Inferior parietal cortex (tissue), 1 donor: ENCODE results near the gene EMILIN1.
"Not testable (repeated sequence)": the region's sequence is repeated elsewhere in the genome, so short reads cannot be mapped to it uniquely, and the experiment has no call there.

ENCODE experiments used
- DNase-seq: peaks from one replicate; pipeline ENCODE4 v3.0.0-alpha.2; 2016; ENCODE audit errors: extremely low spot score

EMILIN1 gene

DNA sequence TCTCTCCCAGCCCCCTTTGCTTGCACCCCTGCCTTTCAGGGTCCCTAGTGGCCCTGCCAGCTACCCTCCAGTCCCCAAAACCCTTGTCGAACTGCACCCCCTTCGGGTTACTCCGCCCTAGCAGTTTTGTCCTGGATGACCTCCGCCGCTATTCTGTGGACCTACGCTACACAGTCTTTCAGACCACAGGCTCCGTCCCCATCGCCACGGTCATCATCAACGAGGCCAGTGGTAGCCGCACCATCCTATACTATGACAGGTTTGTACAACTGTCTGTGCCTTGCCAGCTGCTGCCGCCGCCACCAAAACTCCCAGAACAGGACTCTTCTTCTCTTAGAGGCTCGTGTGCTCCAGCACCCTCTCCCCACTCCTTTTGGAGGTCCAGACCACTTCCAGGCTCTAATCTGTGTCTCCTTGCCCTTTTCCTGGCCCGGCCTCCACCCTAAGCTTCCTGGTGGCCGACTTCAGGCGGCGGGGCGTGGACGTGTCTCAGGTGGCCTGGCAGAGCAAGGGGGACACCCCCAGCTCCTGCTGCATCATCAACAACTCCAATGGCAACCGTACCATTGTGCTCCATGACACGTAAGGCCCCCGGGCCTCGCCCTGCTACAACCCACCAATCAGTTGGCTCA is 16.1 kb downstream of the EMILIN1 start:
- no peak for DNase-seq

DNA sequence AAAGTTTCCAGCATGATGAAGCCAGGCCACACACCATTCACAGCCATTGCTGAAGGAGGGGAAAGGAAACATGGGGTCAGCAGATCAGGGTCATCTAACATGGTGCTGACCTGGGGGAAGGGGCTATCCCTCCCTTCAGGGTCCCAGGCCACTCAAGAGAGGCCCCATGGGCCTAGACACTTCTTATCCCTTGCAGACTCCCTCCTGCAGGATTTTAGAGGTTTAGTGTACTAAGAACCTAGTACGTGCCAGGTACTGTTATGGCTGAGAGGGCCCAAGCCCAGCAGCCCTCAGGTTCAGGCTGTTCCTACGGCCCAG is 17.0 kb downstream of the EMILIN1 start:
- no peak for DNase-seq

DNA sequence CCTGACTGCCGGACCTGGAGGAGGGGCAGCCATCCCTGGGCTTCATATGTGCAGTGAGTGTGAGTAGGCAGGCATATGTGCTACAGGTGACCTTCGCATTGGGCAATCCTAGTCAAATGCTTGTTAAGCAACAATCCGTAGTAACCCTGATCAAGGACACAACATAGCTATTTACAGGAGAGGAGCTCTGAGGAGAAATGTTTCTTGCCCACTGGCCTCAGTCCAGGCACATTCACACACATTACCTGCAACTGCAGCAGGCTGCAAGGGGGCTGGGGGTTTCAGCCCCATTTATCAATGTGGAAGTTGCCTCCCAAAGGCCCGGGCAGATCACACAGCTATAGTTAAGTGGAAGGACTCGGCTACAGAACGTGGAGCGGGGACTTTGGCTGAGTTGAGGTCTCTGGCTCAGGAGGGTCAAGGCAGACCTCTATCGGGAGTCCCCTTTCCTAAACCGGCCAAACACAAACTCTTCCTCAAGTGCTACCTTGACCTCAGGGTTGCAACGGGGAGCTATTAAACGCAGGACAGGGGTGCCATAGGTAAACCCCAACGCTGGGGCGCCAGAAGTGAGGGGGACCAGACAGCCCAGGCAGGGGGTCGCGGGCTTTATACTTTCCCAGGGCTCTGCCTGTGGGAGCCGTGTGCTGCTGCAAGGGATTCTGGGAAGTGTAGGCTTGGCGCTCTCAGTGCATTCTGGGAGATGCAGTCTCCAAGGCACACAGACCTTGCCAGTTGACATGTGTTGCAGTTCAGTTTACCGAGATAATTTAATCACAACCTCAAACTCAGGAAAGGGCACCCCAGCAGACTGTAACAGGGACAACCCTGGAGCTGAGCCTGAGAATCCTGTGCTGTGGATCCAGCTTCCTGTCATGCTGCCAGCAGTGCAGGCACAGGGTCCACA is 17.6 kb downstream of the EMILIN1 start:
- DNase-seq = peak; percentile 82

DNA sequence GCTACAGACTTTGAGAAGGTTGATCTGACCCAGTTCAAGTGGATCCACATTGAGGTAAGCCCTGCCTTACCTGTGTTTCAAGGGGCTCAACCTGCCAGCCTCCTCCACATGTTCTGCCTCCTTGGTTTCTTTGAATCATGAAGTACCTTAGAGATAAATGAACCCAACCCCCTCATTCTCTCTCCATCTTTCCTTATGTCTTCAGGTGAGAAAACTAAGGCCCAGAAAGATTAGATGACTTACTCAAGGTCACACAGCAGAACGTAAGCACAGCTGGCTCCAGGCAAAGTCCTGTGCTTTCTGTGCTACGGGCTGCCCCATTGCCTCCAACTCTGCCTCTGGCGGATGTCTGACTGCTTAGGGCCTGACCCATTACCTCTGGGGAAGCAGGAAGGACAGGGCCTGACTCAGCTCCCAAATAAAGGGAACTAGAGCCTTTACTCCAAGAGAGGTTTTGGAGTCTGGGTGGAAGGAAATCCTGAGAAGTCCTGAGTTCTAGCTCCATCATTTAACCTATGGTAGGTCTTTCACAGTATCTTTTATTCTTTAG is 18.4 kb downstream of the EMILIN1 start:
- DNase-seq = no peak

DNA sequence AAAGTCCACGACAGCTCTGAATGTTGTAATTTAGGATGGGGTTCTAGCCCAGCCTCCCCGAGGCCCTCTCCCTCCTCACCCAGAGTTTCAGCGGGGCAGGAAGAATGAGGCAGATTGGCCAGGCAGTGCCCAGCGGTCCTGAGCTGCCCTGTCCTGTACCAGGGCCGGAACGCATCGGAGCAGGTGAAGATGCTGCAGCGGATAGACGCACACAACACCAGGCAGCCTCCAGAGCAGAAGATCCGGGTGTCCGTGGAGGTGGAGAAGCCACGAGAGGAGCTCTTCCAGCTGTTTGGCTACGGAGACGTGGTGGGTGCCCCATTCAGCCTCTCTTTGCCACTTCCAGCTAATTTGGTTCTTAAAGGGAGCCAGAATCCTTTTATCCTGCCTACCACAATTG is 18.9 kb downstream of the EMILIN1 start:
- DNase-seq = no peak

DNA sequence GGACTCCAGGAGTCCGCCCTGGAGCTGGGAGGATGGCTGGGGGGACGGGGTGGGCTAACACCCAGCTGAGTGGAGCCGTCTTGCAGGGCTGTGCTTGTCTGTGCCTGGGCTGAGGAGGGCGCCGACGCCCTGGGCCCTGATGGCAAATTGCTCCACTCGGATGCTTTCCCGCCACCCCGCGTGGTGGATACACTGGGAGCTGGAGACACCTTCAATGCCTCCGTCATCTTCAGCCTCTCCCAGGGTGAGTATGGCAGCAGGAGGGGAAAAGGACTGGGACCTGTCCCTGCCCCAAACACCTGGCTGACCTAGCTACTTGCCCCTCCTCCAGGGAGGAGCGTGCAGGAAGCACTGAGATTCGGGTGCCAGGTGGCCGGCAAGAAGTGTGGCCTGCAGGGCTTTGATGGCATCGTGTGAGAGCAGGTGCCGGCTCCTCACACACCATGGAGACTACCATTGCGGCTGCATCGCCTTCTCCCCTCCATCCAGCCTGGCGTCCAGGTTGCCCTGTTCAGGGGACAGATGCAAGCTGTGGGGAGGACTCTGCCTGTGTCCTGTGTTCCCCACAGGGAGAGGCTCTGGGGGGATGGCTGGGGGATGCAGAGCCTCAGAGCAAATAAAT is 21.0 kb downstream of the EMILIN1 start:
- no peak for DNase-seq

DNA sequence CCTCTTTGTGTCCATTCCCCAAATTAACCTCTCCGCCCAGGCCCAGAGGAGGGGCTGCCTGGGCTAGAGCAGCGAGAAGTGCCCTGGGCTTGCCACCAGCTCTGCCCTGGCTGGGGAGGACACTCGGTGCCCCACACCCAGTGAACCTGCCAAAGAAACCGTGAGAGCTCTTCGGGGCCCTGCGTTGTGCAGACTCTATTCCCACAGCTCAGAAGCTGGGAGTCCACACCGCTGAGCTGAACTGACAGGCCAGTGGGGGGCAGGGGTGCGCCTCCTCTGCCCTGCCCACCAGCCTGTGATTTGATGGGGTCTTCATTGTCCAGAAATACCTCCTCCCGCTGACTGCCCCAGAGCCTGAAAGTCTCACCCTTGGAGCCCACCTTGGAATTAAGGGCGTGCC is 21.6 kb downstream of the EMILIN1 start:
- no peak for DNase-seq

DNA sequence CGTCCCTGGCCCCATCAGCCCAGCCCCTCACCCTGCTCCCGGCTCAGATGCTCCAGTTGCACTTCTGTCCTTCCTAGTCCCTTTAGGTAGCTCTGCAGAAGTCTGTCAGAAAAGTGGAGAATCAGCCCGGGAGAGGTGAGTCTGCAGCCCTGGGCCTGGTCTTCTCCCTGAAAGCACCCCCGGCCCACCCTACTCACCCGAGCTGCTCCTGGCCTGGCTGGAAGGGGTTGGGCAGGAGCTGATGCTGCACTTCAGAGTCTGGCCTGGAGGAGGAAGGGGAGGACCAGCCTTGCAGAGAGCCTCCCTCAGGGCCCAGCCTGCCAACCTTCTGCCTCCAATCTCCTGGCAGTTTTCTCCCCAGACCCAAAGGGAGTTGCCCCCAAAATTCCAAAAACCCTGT is 23.9 kb downstream of the EMILIN1 start:
- DNase-seq = no peak

DNA sequence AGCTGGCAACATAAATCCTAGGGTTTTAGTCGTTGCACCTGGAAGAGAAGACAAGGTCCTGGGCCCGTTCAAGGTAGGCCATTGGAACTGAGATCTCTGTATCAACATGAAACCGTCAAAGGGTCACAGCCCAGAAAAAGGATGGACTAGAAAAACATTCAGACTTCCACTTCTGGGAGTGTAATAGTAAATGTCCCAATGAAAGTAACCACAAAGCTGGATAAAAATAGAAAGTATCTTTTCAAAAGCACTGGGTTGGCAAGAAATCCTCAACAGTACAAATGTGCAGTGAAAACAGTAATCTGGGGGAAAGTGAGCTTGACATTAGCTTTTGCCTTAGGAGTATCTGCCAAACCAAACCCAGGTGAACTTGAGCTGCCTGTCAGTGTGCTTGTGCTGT is 27.6 kb downstream of the EMILIN1 start:
- DNase-seq = no peak

DNA sequence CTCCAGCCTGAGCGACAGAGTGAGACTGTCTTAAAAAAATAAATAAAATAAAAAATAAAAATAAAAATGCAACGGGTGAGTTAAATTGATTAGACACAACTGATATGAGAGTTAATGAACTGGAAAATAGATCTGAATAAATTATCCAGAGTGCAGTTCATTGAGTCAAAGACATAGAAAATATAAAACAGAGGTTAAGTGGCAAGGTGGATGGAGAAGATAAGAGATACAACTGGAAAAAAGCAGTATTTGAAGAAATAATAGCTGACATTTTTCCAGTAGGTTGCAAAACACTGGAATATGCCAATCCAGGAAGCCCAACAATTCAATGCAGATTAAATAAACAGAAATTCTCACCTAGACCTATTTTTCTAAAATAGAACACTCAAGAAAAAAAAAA is 29.8 kb downstream of the EMILIN1 start:
- no peak for DNase-seq

DNA sequence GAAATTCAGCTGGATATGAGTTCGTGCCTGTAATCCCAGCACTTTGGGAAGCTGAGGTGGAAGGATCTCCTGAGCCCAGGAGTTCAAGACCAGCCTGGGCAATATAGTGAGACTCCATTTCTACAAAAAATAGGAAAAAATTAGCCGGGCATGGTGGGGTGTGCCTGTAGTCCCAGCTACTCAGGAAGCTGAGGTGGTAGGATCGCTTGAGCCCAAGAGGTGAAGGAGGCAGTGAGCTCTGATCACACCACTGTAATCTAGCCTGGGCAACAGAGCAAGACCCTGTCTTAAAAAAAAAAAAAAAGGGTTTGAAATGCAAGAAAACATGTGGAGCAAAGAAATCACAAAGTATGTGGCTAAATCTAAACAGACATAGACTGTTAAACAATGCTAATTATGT is 30.7 kb downstream of the EMILIN1 start:
- DNase-seq = no peak

DNA sequence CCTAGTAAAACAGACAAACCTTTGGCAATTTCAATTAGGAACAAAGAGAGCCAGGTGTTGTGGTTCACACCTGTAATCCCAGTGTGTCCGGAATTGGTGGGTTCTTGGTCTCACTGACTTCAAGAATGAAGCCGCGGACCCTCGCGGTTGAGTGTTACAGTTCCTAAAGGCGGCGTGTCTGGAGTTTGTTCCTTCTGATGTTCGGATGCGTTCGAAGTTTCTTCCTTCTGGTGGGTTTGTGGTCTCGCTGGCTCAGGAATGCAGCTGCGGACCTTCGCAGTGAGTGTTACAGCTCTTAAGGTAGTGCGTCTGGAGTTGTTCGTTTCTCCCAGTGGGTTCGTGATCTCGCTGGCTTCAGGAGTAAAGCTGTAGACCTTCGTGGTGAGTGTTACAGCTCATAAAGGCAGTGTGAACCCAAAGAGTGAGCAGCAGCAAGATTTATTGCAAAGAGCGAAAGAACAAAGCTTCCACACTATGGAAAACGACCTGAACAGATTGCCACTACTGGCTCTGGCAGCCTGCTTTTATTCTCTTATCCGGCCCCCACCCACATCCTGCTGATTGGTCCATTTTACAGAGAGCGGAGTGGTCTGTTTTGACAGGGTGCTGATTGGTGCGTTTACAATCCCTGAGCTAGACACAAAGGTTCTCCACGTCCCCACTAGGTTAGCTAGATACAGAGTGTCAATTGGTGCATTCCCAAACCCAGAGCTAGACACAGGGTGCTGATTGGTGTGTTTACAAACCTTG is 32.4 kb downstream of the EMILIN1 start:
- not testable (repeated sequence) for DNase-seq

DNA sequence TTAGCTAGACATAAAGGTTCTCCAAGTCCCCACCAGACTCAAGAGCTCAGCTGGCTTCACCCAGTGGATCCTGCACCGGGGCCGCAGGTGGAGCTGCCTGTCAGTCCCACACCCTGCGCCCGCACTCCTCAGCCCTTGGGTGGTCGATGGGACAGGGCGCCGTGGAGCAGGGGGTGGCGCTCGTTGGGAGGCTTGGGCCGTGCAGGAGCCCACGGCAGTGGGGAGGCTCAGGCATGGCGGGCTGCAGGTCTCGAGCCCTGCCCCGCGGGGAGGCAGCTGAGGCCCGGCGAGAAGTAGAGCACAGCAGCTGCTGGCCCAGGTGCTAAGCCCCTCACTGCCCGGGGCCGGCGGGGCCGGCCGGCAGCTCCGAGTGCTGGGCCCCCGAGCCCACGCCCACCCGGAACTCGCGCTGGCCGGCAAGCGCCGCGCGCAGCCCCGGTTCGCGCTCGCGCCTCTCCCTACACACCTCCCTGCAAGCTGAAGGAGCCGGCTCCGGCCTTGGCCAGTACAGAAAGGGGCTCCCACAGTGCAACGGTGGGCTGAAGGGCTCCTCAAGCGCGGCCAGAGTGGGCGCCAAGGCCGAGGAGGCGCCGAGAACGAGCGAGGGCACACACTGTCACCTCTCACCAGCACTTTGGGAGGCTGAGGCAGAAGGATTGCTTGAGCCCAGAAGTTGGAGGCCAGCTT is 33.1 kb downstream of the EMILIN1 start:
- DNase-seq = not testable (repeated sequence)

DNA sequence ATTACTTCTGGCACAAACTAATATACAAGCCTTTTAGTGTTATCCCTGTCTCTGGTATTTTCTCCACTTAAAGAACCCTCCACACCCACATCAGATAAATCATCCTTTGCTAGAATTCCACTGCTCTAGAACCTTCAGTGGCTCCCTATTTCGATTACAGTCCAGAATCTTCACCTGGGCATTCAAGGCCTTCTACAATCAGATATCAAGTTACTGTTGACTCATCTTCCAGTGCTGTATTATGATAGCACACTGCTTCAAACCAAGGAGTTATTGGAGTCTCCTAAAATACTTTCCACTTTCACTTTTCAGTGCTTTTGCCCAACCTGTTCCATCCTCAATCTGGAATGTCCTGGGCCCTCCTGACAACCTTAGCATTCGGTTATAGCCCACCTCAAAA is 37.1 kb downstream of the EMILIN1 start:
- no peak for DNase-seq

DNA sequence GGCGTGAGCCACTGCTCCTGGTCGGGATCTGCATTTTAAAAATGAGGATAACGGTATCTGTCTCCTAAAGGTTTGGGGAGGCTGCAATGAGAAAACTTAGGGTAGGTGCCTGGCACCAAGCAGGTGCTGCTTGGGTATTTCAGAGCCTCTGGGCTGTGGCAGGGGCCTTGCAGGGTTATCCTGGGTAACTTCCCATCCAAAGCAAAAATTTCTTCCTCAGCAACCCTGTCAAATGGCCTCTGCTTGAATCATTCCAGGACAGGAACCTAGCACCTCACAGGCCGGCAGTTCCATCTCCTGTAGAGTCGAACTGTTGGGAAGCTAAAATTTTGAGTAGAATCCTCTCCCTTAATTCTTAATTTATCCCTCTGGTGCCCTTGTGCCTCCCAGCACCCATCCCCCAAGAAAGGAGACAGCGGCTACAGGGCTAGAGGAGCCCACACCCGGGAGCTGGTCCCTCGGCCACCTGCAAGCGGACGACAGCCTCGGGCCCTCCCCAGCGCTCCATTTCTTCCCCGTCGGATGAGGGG is 39.6 kb downstream of the EMILIN1 start:
- no peak for DNase-seq

DNA sequence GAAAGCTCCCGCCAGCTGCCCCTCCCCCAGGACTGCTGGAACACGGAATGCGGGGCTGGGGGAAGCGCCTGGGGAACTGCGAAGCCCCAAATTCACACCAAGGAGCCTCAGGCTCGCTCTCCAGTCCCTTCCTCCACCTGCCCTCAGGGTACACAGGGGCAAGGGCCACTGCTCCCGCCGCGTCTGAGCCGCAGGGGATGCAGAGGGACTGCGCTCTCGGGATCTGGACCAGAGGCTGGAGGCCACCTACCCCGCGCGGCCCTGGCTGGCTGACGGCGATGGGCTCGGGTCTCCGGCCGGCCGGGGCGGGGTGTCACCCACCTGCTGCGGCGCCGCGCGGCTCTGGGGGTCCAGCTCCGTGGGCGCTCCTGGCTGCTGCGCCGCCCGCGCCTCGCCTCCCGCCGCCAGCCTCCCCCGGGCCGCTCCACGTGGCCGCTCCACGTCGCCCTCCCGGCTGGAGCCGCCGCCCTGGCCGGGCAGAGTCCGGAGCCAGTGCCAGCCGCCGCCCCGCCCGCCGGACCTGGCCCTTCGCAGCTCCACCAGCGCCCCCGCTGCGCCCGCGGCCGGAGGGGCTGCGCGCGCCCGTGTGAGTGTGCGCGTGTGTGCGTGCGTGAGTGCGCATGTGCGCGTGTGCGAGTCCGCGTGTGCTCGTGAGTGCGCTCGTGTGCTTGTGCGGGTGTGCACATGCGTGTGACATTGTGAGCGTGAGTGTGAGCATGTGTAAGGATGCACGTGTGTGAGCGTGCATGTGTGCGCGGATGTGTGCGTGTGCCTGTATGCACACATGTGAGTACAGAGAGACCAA is 40.3 kb downstream of the EMILIN1 start, which contains the start of gene CGREF1:
Gene CGREF1 (minus strand): TSS at position 604 of the 805 bp plus-strand sequence. CDS start 14,762 bp downstream, outside the sequence.
- DNase-seq = no peak

DNA sequence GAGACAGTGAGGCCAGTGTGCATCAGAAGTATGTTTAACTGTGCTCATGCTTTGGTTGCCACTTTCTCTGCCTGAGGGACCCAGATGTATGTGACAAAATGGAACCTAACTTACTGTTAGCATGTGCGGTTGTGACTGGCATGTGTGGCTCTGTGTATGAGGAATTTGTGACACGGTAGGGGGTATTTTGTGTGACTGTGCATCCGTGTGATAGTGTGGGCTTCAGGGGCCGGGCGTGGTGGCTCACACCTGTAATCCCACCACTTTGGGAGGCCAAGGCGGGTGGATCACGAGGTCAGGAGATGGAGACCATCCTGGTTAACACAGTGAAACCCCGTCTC is 40.9 kb downstream of the EMILIN1 start:
- DNase-seq = not testable (repeated sequence)

DNA sequence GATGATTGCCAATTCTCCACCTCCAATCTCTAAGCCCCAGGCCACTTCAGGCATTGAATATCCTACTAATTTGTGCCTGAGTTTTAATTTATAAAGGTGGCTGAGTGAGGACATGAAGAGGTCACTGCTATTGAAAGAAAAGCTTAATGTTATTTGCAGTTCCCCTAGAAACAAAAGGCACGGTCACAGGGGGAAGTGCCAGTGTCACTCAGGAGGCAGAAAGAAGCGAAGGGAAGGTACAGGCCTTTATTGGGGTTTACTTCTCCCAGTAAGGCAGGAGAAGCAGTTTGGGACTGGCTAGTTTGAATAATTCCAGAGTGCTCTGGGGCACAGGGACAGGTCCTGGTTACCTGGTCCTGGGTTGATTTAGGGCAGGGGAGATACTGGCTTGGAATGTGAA is 43.5 kb downstream of the EMILIN1 start:
- no peak for DNase-seq

DNA sequence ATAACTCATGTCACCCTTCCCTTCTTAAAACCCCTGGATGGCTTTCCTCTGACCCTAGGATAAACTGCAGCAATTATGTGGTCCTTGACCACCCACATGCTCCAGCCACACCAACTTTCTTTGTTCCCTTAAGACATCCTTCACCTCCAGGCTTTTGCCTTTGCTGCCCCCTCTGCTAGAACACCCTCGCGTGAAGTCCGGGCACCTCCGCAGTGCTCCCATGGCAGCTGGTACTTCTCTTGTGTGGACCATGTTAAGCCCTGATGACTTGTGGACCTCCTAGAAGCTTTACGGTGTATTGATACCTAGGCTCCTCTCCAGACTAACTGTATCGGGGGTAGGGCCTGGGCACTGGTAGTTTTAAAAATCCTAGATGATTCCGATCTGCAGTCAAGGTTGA is 44.4 kb downstream of the EMILIN1 start:
- DNase-seq = no peak
